Measurements from ENCODE around the gene WDFY3.

GRCh38 chr4:84995386-84995785, 28.9 kb upstream of the WDFY3 start:
- TF ChIP-seq CTCF (IDR thresholded peaks at IDR 0.05), result no peak
- no peak for TF ChIP-seq POLR2A (IDR thresholded peaks at IDR 0.05)

Measured in testis (tissue), 2 donors.